Mucosa of rectum (tissue), 2 donors: ENCODE results near the gene CNOT11.
A peak's percentile ranks its signal among the peaks of the same experiment; 100 is the strongest.

Source experiments
- H3K27ac ChIP-seq, 2 donors: one replicate each; pipeline ENCODE4 v1.7.0; 2013; ENCODE audit warnings: inconsistent platforms in 2 of 2, low read depth in 2 of 2, low read length in 2 of 2
- H3K27me3 ChIP-seq, 2 donors: one replicate each; pipeline ENCODE4 v1.7.0; 2013; ENCODE audit warnings: low read length in 2 of 2; ENCODE audit not compliant: control insufficient read depth in 2 of 2, insufficient read depth in 2 of 2
- H3K36me3 ChIP-seq, 2 donors: one replicate each; pipeline ENCODE4 v1.7.0; 2013; ENCODE audit warnings: low read length in 2 of 2; ENCODE audit not compliant: control insufficient read depth in 2 of 2, insufficient read depth in 2 of 2
- H3K4me1 ChIP-seq, 2 donors: one replicate each; pipeline ENCODE4 v1.7.0; 2013; ENCODE audit warnings: low read length in 2 of 2, mild to moderate bottlenecking in 1 of 2; ENCODE audit not compliant: control insufficient read depth in 2 of 2, insufficient read depth in 2 of 2
- H3K4me3 ChIP-seq, 2 donors: one replicate each; pipeline ENCODE4 v1.7.0; 2013; ENCODE audit warnings: low read length in 2 of 2
- H3K9ac ChIP-seq, 2 donors: one replicate each; pipeline ENCODE4 v1.7.0; 2013; ENCODE audit warnings: low read length in 2 of 2, low read depth in 1 of 2, mild to moderate bottlenecking in 1 of 2
- H3K9me3 ChIP-seq, 2 donors: one replicate each; pipeline ENCODE4 v1.7.0; 2013; ENCODE audit warnings: low read length in 2 of 2; ENCODE audit not compliant: control insufficient read depth in 2 of 2
- donor health status: healthy.
- donor health status: Normal muscosa, but diverticular disease.

CNOT11 gene

DNA sequence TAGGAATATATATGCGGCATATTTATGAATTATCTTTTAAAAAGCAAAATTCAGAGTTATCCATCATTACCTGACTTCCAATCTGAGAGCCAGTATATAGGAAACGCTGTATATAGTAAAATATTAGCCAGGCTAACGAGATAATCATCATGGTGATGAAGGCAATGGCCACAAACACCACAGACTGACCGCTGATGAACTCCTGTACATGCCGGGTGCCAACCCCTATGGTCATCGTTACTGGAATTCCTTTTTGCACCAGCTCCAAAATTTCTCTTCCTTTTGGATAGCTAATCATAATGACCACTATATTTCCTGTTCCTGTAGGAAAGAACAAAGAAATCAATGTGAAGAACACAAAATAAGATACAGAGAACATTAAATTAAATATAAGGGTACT, 42.2 kb downstream of the CNOT11 start:
- Histone ChIP-seq H3K9ac (no peak overlapping the region), H3K27me3 (no peaks in the 10 kb centered on the region), H3K36me3 (peaks cover 10 to 22% of the 10 kb centered on the region in 2 donors), H3K27ac (no peak overlapping the region), H3K4me3 (no peak overlapping the region), H3K9me3 (no peaks in the 10 kb centered on the region), H3K4me1 (no peaks in the 10 kb centered on the region)

- Histone ChIP-seq H3K9ac (no peak overlapping the region), H3K9me3 (no peaks in the 10 kb centered on the region), H3K27ac (no peak overlapping the region), H3K4me1 (no peaks in the 10 kb centered on the region), H3K27me3 (no peaks in the 10 kb centered on the region), H3K36me3 (peaks cover 10 to 22% of the 10 kb centered on the region in 2 donors), H3K4me3 (no peak overlapping the region)
These were observed 43.2 kb downstream of the CNOT11 start for GRCh38 chr2:101295895-101296294.

DNA sequence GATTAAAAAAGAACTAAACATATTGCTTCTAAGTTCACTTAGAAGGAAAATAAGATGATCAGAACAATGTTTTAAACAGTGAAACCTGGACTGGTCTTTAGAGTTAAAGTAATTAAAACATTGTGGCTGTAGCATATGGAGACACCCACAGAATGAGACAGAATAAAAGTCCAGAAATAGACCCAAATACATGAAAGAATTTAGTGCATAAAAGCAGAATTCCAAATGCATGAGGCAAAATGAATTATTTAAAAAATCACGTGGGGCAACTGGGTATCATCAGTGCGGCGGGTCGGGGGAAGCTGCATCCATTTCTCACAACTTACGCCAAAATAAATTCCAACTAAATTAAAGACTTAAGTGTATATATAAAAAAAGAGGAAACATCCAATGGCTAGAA, 43.7 kb downstream of the CNOT11 start:
- Histone ChIP-seq H3K27me3 (no peaks in the 10 kb centered on the region), H3K36me3 (peaks cover 10 to 22% of the 10 kb centered on the region in 2 donors), H3K9ac (no peak overlapping the region), H3K27ac (no peak overlapping the region), H3K4me3 (no peak overlapping the region), H3K4me1 (no peaks in the 10 kb centered on the region), H3K9me3 (no peaks in the 10 kb centered on the region)

- Histone ChIP-seq H3K4me3 (no peak overlapping the region), H3K27ac (no peak overlapping the region), H3K36me3 (peaks cover 4 to 22% of the 10 kb centered on the region in 2 donors), H3K4me1 (peaks cover 0 to under 1% of the 10 kb centered on the region in 2 donors), H3K27me3 (no peaks in the 10 kb centered on the region), H3K9me3 (no peaks in the 10 kb centered on the region), H3K9ac (no peak overlapping the region)
These were observed 44.7 kb downstream of the CNOT11 start for GRCh38 chr2:101297383-101297782.

DNA sequence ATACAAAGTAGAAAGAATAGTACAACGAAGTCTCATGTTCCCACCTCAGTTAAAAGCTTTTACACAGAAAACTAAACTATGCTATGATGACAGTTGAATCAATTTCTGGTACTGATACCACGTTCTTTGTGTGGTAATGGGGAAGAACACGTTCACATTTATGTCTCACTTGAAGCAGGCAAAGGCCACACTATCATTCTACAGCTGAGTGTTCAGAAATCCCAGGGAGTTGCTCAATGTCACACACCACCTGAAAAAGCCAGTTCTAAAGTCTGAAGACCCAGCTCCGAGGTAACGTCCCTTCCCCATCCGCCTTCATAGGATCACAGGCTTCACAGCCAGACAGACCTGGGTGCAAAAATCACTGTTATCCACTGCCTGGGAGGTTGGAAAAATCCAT, 46.9 kb downstream of the CNOT11 start:
- H3K36me3 ChIP-seq: peaks cover 0 to 11% of the 10 kb centered on the region in 2 donors
- no peak overlapping the region for H3K4me3 ChIP-seq
- no peaks in the 10 kb centered on the region for H3K9me3 ChIP-seq
- H3K27ac ChIP-seq: no peak overlapping the region
- H3K9ac ChIP-seq: no peak overlapping the region
- peaks cover 4 to 5% of the 10 kb centered on the region in 2 donors for H3K4me1 ChIP-seq
- no peaks in the 10 kb centered on the region for H3K27me3 ChIP-seq

GRCh38 chr2:101300164-101300563, 47.5 kb downstream of the CNOT11 start:
- no peak overlapping the region for H3K4me3 ChIP-seq

DNA sequence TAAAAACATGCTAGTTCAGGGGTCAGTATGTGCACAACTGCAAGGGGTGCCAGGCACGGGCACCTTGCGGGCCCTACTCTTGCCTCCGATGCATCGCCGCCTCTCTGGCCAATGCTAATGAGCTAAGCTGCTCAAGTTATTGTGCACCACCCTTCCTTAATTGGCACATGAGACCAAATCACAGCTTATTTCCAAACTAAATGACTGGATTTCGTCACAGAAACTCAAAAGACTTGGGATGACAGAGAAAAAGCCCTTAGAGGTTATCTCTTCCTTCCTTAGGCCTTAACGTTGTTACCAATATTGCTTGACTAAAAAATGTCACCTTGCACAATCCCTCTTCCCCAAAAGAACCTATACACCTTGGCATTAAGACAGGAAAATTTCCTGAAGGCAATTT, 48.1 kb downstream of the CNOT11 start:
- no peak overlapping the region for H3K9ac ChIP-seq
- H3K4me1 ChIP-seq: peaks cover 7% of the 10 kb centered on the region in 2 donors
- no peaks in the 10 kb centered on the region for H3K9me3 ChIP-seq
- no peak overlapping the region for H3K27ac ChIP-seq
- H3K27me3 ChIP-seq: no peaks in the 10 kb centered on the region
- no peak overlapping the region for H3K4me3 ChIP-seq
- peaks cover 0 to 8% of the 10 kb centered on the region in 2 donors for H3K36me3 ChIP-seq

More at GRCh38 chr2:101300164-101300563, 47.5 kb downstream of the CNOT11 start:
- Histone ChIP-seq H3K27me3 (no peaks in the 10 kb centered on the region), H3K9ac (no peak overlapping the region), H3K9me3 (no peaks in the 10 kb centered on the region), H3K27ac (no peak overlapping the region), H3K4me1 (peaks cover 4 to 5% of the 10 kb centered on the region in 2 donors), H3K36me3 (peaks cover 0 to 8% of the 10 kb centered on the region in 2 donors)

DNA sequence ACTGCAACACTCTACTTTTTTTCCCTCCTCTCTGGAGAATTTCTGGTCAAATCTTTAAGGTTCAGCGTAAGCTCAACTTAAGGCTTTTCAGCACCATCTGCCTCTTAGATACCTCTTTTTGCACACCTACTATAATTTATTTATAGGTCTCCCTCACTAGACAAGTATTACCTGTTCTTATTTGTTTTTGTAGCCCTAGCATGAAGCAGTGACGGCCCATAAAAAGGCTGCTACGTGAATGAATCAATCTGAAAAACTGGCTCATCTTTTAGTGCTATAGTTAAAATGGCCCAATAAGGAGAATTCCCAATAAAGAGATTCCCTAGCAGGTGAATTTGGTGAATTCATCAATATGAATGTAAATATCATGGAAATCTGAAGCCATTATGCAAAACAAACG, 49.3 kb downstream of the CNOT11 start:
- no peaks in the 10 kb centered on the region for H3K27me3 ChIP-seq
- no peak overlapping the region for H3K27ac ChIP-seq
- no peak overlapping the region for H3K4me3 ChIP-seq
- H3K36me3 ChIP-seq: peaks cover 0 to 8% of the 10 kb centered on the region in 2 donors
- no peak overlapping the region for H3K9ac ChIP-seq
- no peaks in the 10 kb centered on the region for H3K9me3 ChIP-seq
- H3K4me1 ChIP-seq: peaks cover 16 to 19% of the 10 kb centered on the region in 2 donors

GRCh38 chr2:101303688-101304087, 51.0 kb downstream of the CNOT11 start:
- peaks cover 16 to 20% of the 10 kb centered on the region in 2 donors for H3K4me1 ChIP-seq
- peaks cover 0 to 8% of the 10 kb centered on the region in 2 donors for H3K36me3 ChIP-seq
- H3K27me3 ChIP-seq: no peaks in the 10 kb centered on the region
- no peaks in the 10 kb centered on the region for H3K9me3 ChIP-seq
- no peak overlapping the region for H3K27ac ChIP-seq
- no peak overlapping the region for H3K4me3 ChIP-seq
- H3K9ac ChIP-seq: no peak overlapping the region

DNA sequence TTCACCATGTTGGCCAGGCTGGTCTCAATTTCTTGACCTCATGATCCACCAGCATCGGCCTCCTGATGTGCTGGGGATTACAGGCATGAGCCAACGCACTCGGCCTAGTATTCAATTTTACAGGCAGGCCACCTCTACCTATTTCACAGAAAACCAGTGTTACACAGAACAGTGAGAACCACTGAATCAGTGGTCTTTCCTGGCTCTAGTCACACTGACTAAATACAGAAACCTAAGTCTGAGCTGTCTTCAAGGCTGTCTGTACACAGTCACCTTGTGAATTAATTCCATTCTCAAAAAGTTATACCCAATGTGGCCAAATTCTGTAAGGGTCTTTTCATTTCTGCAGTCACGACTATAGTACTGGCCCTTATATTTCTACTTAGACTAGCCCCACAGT, 52.3 kb downstream of the CNOT11 start:
- Histone ChIP-seq H3K9me3 (no peaks in the 10 kb centered on the region), H3K9ac (no peak overlapping the region), H3K27me3 (no peaks in the 10 kb centered on the region), H3K36me3 (peaks cover 0 to 8% of the 10 kb centered on the region in 2 donors), H3K4me1 (peaks cover 19 to 24% of the 10 kb centered on the region in 2 donors), H3K27ac (no peak overlapping the region), H3K4me3 (peak overlapping the region in 1 of 2 donors; percentile 20)
